ENCODE data around the gene ZNF385A. TPM values are rescaled to one million over a fixed set of nuclear protein-coding genes. Genes with fewer than 3 reads are reported as not detected.

ZNF385A gene
- total and polyA plus RNA-seq, 9 of the 15 experiments (the other 6 are each of a cell fraction or from before 2014, with no cell fraction given) = 1.0 to 111 (median 7.7) TPM

DNA sequence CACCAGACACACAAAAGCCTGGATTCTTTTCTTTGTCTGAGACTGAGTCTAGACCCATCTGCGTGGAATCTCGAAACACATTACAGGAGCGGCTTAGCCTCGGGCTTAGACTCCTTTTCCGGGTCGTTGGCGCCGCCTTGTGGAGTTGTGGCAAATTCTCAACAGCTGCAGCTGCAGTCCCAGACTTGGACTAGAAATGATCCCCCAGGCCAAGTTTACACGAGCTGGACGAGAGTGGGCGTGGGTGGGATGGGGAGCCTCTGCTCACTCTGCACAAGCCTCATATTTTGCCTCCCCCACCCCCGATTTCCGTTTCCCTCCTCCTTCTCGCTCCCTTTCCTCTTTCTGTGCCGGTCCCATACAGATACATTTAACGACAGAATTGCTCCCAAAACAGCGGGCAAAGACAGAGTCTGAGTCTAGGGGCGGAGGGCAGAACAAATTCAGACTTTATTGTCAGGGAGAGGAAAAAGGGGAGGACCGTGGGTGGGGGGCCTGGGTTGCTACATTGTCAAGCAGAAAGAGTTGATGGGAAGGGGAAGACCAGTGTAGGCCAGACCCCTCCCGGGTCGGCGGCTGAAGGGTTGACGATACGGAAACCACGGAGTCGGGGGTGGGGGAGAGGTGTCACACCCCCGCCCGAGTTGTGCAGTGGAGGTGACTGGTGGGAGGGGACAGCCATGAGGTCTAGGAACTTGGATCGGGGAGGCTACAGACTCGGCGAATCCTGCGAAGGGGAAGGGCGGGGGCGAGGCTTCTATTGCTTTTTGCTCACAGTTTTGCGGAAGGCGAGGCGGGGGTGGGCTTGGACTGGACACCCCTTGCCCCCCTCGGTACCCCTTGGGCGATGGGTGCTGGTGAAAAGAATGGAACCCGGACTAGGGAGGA lies 15.6 kb downstream of the ZNF385A start (continued):
- TF ChIP-seq, protein P1, sequence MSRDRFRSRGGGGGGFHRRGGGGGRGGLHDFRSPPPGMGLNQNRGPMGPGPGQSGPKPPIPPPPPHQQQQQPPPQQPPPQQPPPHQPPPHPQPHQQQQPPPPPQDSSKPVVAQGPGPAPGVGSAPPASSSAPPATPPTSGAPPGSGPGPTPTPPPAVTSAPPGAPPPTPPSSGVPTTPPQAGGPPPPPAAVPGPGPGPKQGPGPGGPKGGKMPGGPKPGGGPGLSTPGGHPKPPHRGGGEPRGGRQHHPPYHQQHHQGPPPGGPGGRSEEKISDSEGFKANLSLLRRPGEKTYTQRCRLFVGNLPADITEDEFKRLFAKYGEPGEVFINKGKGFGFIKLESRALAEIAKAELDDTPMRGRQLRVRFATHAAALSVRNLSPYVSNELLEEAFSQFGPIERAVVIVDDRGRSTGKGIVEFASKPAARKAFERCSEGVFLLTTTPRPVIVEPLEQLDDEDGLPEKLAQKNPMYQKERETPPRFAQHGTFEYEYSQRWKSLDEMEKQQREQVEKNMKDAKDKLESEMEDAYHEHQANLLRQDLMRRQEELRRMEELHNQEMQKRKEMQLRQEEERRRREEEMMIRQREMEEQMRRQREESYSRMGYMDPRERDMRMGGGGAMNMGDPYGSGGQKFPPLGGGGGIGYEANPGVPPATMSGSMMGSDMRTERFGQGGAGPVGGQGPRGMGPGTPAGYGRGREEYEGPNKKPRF (IDR thresholded peaks at IDR 0.05; ENCODE audit: low read depth, low read length) = no peak
- peak; percentile 34 for TF ChIP-seq TAF1 (IDR thresholded peaks at IDR 0.05; ENCODE audit: control insufficient read depth, extremely low read depth, insufficient read depth, low read length, severe bottlenecking)
- no peak for TF ChIP-seq ZNF766 (CRISPR knock-in tag; conservative IDR thresholded peaks at IDR 0.05)
- peak; percentile 48 for TF ChIP-seq JUND (IDR thresholded peaks at IDR 0.05; ENCODE audit: borderline replicate concordance, low read depth, low read length)
- no peak; the same call in 2 of the 3 replicates for TF ChIP-seq JUND (tag; IDR thresholded peaks at IDR 0.05; ENCODE audit: borderline replicate concordance, low read depth, low read length)
- no peak for TF ChIP-seq TAF7 (tag; IDR thresholded peaks at IDR 0.05)
- no peak for TF ChIP-seq ZNF324 (CRISPR knock-in tag; IDR thresholded peaks at IDR 0.05)
- peak; percentile 58; the same call in 1 of the 2 replicates for TF ChIP-seq ELF4 (CRISPR knock-in tag; IDR thresholded peaks at IDR 0.05)
- TF ChIP-seq POLR3G (IDR thresholded peaks at IDR 0.05; ENCODE audit: extremely low read depth, insufficient read length, insufficient replicate concordance) = no peak
- no peak for TF ChIP-seq PHF21A (IDR thresholded peaks at IDR 0.05; ENCODE audit: borderline replicate concordance, low read depth)
- peak; percentile 48 for TF ChIP-seq RB1 (IDR thresholded peaks at IDR 0.05; ENCODE audit: low read depth)
- no peak for TF ChIP-seq EZH2 (IDR thresholded peaks at IDR 0.05; ENCODE audit: borderline replicate concordance, low read depth, low read length)
- no peak for TF ChIP-seq CEBPZ (IDR thresholded peaks at IDR 0.05; ENCODE audit: borderline replicate concordance, low read depth, low read length)
- TF ChIP-seq SIN3A (IDR thresholded peaks at IDR 0.05; ENCODE audit: borderline replicate concordance in 2 of 2, control insufficient read depth in 1 of 2, low read depth in 2 of 2, low read length in 2 of 2) = peak in 1 of 2 experiments; percentile 74; a peak in 3 of 4 replicates
- no peak for TF ChIP-seq WHSC1 (IDR thresholded peaks at IDR 0.05; ENCODE audit: low read length)
- no peak for TF ChIP-seq TCF3 (CRISPR knock-in tag; IDR thresholded peaks at IDR 0.05)
- no peak for TF ChIP-seq ZNF507 (tag; conservative IDR thresholded peaks at IDR 0.05)
- TF ChIP-seq IRF1 (CRISPR knock-in tag; IDR thresholded peaks at IDR 0.05; ENCODE audit: borderline replicate concordance) = no peak
- 0 out of 2 replicates have a peak, but pooled peaks have one; percentile 26 for TF ChIP-seq SMARCE1 (IDR thresholded peaks at IDR 0.05)
- TF ChIP-seq POU5F1 (IDR thresholded peaks at IDR 0.05; ENCODE audit: borderline replicate concordance, low read depth, low read length, partially characterized antibody) = no peak
- TF ChIP-seq PHF8 (IDR thresholded peaks at IDR 0.05; ENCODE audit: borderline replicate concordance, low read length) = peak; percentile 9; the same call in 1 of the 2 replicates
